GM12864 (cell line): ENCODE data around the gene GMPPA.

Experiments
- DNase-seq: peaks from one replicate; pipeline ENCODE4 v3.0.0-alpha.2; 2011; ENCODE audit warnings: low read depth
- H3K4me3 ChIP-seq: 2 replicates; pipeline ENCODE4 v1.5.1; 2011; ENCODE audit warnings: mild to moderate bottlenecking, low read depth, low read length, control low read depth
- TF ChIP-seq, protein P1 (sequence below): IDR thresholded peaks from 2 replicates; pipeline ENCODE4 v1.5.1; 2011; ENCODE audit warnings: low read depth, mild to moderate bottlenecking, moderate library complexity, low read length, control low read depth, inconsistent platforms; ENCODE audit errors: missing control alignments

The GMPPA gene

DNA sequence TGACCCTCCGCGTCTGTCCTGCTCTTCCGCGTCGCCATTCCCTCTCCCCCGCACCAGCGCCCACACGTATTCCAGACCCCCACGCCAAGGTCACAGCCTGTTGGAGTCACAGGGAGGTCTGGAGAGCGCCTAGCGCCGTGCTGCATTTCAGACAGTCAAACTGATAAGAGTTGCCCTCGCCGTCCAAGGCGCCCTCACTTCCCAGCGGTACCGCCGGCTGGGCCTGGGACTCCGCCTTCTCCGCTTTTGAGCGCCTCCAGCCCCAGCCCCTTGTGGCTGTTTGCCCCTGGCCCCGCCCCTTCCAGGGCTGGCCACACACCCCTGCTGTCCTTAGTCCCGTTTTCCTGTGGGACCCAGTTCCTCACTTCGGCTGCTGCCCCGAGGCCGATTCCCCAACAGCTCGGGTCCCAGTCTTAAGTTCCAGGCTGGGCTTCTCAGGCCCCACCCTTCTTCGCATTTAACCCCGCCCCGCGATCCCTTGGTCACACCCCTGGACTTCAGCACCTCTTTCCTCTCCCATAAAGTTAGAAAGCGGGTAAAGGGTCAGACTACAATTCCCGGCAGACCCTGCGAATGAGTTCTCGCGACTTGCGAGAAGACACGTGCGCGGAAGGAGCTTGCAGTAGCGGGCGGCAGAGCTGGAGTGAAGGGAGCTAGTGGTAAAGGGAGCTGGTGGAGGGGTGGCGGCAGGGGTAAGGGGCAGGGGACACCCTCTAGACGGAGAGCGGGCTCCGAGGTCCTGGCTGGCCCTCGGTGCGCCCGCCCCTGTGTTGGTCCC is at the start of gene GMPPA:
GMPPA (plus strand) TSS at position 612 of the 778 bp plus-strand sequence. CDS start 1,085 bp downstream, outside the sequence.
- peak; percentile 95 for DNase-seq
- peak within 1 kb of the TSS; percentile 88 for H3K4me3 ChIP-seq
- TF ChIP-seq, protein P1, sequence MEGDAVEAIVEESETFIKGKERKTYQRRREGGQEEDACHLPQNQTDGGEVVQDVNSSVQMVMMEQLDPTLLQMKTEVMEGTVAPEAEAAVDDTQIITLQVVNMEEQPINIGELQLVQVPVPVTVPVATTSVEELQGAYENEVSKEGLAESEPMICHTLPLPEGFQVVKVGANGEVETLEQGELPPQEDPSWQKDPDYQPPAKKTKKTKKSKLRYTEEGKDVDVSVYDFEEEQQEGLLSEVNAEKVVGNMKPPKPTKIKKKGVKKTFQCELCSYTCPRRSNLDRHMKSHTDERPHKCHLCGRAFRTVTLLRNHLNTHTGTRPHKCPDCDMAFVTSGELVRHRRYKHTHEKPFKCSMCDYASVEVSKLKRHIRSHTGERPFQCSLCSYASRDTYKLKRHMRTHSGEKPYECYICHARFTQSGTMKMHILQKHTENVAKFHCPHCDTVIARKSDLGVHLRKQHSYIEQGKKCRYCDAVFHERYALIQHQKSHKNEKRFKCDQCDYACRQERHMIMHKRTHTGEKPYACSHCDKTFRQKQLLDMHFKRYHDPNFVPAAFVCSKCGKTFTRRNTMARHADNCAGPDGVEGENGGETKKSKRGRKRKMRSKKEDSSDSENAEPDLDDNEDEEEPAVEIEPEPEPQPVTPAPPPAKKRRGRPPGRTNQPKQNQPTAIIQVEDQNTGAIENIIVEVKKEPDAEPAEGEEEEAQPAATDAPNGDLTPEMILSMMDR = no peak

GRCh38 chr2:219449609-219450008 is 49.1 kb upstream of the GMPPA start:
- no peak for DNase-seq
- no peak overlapping the region for H3K4me3 ChIP-seq
- TF ChIP-seq, protein P1 = no peak

GRCh38 chr2:219451661-219452360 is 46.9 kb upstream of the GMPPA start:
- DNase-seq = no peak
- no peak overlapping the region for H3K4me3 ChIP-seq
- TF ChIP-seq, protein P1 = no peak

DNA sequence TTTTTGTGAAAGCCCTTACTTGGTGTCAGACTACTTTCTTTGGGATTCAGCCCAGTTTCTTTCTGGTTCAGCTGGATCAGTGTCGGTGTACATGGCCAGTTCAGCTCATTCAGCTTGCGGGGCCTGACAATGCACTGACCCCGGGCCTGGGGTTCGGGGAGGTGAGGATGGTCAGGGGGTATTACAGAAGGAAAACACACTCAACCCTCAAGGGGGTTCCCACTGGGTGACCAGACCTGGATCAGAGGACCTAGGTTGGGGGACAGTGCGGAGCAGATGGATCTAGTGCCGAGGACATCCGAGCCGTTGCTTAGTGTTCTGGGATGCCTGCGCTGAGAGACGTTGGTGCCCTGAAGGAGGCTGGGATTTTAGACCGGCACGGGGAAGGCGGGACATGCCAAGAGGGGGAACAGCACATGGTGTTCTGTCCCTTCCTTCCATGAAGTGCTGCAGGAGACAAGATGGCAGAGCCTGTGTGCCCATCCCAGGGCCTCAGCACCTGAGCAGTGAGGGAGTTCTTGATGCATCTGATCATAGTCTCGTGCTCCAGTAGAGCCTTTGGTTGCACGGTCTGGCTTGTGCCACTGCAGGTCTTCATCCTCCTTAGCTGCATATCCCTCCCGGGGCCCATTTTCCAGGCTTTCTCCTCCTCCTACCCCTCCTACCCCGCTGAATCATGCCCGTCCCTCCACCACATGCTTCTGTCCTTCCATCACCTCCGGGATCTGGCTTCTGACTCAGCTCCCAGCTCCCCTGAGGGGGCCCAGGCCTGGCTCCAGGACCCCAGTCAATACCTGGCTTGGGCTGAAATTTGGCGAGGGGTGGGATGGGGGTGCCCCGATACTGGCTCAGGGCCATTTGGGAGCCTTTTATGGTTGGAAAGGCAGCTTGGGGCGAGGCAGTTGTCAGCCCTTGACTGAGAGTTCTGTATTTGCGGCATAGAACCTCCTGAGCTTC is 46.1 kb upstream of the GMPPA start:
- TF ChIP-seq, protein P1 = no peak
- DNase-seq = no peak
- H3K4me3 ChIP-seq = no peak overlapping the region

DNA sequence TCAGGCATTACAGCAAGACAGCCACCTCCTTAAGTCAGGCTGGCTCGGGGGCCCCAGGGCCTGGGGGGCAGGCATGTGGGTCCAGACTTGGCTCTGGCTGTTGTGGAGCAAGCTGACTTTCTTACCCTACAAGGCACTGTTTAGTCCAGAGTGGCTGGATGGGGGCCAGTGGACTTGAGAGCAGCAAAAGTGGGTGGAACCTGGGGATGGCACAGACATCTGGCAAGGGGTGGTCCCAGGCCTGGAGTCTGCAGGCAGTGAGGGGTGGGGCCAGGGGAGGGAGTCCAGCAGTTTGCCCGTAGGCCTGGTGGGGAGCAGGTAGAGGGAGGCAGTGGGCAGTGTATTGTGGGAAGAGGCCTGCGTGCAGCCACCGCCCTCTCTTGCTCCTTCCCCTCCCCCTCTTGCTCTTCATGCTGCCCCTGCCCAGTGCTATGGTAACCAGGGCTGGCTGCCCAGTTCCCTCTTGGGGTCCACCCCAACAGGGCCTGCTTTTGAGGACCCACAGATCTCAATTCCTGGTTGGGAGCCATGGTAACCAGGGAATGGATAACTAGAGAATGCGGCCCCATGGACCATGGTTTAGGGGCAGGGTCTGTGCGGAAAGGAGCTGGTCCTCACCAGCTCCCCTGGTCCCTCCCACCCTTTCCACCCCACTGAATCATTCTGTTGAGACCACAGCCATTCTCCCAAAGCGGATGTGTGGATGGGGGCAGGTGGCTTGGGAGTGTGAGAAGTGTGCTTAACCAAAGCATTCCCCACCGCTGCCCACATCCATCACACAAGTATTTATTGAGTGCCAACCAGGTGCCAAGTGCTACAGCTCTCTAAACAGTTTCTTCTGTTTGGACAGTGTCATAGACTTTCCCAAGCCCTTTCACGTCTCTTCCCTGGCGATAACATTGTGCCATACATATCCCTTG is 44.8 kb upstream of the GMPPA start:
- H3K4me3 ChIP-seq = no peak overlapping the region
- TF ChIP-seq, protein P1 = no peak
- no peak for DNase-seq

GRCh38 chr2:219455581-219455980 is 43.1 kb upstream of the GMPPA start:
- DNase-seq = no peak
- no peak overlapping the region for H3K4me3 ChIP-seq
- TF ChIP-seq, protein P1 = no peak
